ENCODE data around the gene CSNK1G3. TPM values are rescaled to one million over a fixed set of nuclear protein-coding genes. Genes with fewer than 3 reads are reported as not detected.

Gene CSNK1G3
- total RNA-seq, 1 donor from 2014 or later, result 82.7 TPM

- Mint-ChIP-seq H3K27ac (no peak overlapping the region), H3K27me3 (no peaks in the 10 kb centered on the region), H3K9me3 (peaks cover 8% of the 10 kb centered on the region), H3K36me3 (ENCODE audit: low read depth) (peaks cover 2% of the 10 kb centered on the region), H3K4me3 (no peak overlapping the region), H3K4me1 (peaks cover under 1% of the 10 kb centered on the region)
- DNase-seq (no peak), ATAC-seq (ENCODE audit: low read depth) (no peak)
- POLR2A ChIA-PET, result no interaction called here
- TF ChIP-seq, protein P1, sequence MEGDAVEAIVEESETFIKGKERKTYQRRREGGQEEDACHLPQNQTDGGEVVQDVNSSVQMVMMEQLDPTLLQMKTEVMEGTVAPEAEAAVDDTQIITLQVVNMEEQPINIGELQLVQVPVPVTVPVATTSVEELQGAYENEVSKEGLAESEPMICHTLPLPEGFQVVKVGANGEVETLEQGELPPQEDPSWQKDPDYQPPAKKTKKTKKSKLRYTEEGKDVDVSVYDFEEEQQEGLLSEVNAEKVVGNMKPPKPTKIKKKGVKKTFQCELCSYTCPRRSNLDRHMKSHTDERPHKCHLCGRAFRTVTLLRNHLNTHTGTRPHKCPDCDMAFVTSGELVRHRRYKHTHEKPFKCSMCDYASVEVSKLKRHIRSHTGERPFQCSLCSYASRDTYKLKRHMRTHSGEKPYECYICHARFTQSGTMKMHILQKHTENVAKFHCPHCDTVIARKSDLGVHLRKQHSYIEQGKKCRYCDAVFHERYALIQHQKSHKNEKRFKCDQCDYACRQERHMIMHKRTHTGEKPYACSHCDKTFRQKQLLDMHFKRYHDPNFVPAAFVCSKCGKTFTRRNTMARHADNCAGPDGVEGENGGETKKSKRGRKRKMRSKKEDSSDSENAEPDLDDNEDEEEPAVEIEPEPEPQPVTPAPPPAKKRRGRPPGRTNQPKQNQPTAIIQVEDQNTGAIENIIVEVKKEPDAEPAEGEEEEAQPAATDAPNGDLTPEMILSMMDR (IDR thresholded peaks at IDR 0.05), result no peak
- CTCF ChIA-PET, result no interaction called here
- intact Hi-C loops (cut with micrococcal nuclease), result no loop called here
Observed at GRCh38 chr5:123664961-123665360, 153.0 kb downstream of the CSNK1G3 start.

GRCh38 chr5:123665822-123666371, 153.9 kb downstream of the CSNK1G3 start:
- DNase-seq, result no peak
- intact Hi-C loops (cut with micrococcal nuclease), result no loop called here
- Mint-ChIP-seq H3K4me1 (no peaks in the 10 kb centered on the region), H3K27ac (no peak overlapping the region), H3K9me3 (peaks cover 8% of the 10 kb centered on the region), H3K27me3 (no peaks in the 10 kb centered on the region), H3K4me3 (no peak overlapping the region), H3K36me3 (ENCODE audit: low read depth) (peaks cover 2% of the 10 kb centered on the region)
- CTCF ChIA-PET, result no interaction called here
- POLR2A ChIA-PET, result no interaction called here
- TF ChIP-seq, protein P1 (IDR thresholded peaks at IDR 0.05), result no peak
- no peak for ATAC-seq (ENCODE audit: low read depth)

Other genes with a start within 250 kb of the CSNK1G3 start
- 39.2 and 43.1 TPM in 2 replicates for gene CEP120, start 88.8 kb upstream of the CSNK1G3 start, total RNA-seq